CD4-positive, alpha-beta T cell treated with Interleukin-21 for 1 hour (primary cell): ENCODE measurements around the gene OGFRL1.
"Not testable (repeated sequence)": the region's sequence is repeated elsewhere in the genome, so short reads cannot be mapped to it uniquely, and the experiment has no call there.

Source experiments
- DNase-seq: peaks from one replicate; pipeline ENCODE4 v3.0.0-alpha.2; 2020

OGFRL1 gene

GRCh38 chr6:71288228-71289038 lies at the start of gene OGFRL1:
OGFRL1 (plus strand) TSS chr6:71288811; CDS start chr6:71288937, 126 bp downstream.
- DNase-seq: peak; percentile 74

DNA sequence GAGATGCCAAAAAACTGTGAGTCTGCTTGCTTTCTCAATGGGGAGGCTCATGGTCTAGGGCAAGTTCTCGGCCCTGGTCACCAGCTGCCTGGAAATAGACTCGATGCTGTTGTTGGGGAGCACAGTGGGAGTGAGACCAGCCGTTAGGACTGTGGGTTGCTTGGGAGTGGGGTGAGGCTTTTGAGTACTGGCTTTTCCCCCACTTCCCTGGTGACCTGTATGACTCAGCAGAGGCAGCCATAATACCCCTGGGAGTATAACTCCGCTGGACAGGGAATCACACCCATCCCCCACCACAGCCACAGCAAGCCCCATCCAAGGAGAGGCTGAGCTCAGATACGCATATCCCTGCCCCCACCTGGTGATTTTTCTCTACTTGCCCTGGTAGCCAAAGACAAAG lies 48.9 kb upstream of the OGFRL1 start:
- no peak for DNase-seq

DNA sequence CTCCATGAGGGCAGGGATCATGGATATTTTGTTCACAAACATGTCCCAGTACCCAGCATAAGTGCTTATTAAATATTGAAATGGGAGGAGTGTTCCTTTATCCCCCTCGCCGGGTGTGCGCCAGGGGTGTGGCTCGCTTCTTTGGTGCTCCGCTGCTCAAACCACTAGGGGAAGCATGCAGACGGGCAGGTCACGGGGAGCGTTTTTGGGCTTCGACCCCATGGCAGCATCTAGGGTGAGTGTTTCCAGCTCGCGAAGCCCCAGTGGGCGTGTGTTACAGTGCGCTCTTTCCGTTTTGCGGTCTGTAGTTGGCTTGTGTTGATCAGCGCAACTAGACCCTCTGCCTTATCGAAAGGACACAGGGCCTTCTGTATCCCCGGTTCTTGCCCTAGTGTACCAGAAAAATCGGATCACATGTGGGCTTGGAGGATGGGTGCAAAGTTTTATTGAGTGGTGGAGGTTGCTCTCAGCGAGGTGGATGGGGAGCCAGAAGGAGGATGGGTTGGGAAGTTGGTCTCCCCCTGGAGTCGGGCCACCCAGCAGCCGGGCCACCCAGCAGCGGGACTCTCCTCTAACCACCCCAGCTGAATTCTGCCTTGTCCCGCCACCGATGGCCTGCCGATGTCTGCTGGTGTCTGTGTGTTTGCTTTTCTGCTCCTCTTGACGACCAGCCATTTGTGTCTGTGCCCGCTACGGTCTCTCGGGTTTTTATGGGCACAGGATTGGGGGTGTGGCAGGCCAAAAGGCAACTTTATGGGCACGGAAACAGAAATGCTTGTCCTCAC lies 43.2 kb upstream of the OGFRL1 start:
- no peak for DNase-seq

DNA sequence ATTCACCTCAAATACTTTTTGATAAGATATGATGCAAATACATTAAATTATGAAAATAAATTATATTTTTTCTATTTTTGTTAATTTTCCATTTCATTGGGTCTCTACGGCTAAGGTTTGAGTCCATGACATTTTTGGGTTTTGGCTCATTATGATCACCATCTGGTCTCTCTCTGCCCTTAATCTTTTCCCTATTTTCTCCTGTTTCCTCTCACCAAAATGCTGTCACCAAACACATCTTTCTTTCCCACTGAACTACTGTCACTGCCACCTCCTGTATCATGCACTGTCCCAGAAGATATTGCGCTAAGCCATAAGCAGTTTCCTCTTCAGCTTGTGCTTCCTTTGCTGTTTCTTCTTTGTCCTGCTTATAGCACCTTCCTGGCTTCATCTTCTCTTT lies 42.0 kb upstream of the OGFRL1 start:
- no peak for DNase-seq

- peak; percentile 21 for DNase-seq
These were observed 40.3 kb upstream of the OGFRL1 start for GRCh38 chr6:71248306-71248765.

- DNase-seq: no peak
These were observed 39.6 kb upstream of the OGFRL1 start for GRCh38 chr6:71248878-71249544.

DNA sequence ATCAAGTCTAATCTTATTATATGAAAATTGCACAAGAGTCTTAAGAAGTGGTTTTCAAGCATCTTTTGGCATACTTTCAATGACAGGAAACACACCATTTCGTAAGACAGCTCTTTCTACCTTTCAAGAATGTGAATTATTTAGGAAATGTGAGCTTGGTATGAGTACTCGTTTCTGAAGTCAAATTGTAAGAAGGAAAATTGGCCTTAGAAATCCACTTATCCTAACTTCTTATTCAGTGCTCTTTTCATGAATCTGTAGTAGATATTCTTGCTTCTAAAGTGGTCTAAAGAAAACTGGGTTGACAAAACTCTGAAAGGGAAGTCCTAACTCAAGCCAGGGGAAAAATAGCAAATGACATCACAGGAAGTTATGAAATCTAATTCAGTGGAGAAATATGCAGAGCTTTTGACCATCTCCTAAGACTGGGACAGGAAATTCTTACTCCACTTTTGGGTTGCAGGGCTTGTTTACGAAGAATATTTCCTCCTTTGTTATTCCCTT lies 38.5 kb upstream of the OGFRL1 start:
- peak; percentile 3 for DNase-seq

DNA sequence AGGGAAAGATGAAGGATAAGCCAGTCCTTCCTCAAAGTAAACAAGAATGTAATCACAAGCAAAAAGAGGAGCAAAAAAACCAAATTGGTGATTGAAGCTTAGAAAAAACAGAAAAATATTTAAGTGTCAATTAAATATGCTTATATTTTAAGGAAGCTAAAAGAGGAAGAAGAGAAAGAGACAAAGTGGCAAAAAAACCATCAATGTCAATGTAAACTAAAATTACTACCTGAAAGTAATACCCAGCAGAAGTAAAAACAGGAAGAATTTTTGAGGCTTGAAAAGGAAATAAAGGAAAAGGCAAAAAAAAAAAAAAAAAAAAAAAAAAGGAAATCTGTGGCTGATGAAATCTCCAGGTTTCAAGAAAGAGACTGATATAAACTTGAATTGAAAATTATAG lies 36.2 kb upstream of the OGFRL1 start:
- DNase-seq: no peak

- DNase-seq: no peak
These were observed 35.7 kb upstream of the OGFRL1 start for GRCh38 chr6:71252960-71253359.

DNA sequence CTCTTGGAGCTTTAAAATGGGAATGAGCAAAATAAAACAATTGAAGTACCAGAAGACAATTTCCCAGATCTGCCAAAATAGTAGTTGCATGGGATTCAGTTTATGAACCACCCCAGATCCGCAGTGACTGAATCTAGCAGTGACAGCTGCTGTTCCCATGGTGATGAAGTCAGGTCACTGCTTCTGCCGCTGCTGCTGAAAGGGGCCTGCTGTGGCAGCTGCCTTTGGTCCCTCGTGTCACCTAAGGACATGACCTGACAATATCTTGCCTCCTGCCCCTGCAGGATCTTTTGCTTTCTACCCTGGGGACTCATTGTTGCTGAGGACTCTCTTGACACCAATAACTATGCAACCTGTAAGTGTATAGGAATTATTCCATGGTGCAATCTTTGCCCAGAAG lies 34.3 kb upstream of the OGFRL1 start:
- DNase-seq: no peak

DNA sequence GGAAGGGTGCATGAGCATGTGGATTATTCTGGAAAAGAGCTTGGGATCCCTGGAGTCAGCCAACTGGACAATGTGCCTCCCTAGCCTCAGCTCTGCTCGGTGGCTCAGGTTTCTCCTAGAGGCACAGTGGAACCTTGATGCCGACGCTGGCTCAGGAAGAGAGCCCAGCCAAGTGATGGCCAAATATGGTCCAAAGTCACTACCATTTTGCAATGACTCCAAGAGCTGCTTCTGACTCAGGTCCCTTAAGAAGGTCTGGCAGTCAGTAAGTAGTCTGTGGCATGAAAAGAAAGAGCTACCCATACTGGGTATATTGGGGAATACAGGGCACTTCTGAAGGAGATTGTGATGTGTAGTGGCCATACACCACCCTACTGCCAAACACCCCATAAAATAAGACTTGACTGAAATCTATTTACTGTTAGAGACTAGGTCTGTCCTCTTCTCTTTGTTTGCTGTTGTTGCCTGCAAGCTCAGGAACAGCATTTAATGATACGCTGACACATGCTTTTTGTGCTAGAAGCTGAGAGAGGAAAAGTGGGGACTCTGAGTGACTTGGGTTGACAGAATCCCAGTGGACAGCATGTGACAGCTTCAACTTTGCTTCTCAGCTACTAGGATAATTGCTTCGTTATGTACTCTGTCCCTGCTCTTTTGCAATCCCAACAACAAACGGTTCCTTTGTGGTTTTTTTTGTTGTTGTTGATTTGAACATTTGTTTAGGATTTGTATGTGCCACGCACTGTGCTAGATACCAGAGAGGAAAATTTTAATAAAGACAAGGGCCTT lies 30.3 kb upstream of the OGFRL1 start:
- no peak for DNase-seq

- DNase-seq: no peak
These were observed 28.6 kb upstream of the OGFRL1 start for GRCh38 chr6:71259888-71260604.

GRCh38 chr6:71262914-71263313 lies 25.7 kb upstream of the OGFRL1 start:
- DNase-seq: no peak

DNA sequence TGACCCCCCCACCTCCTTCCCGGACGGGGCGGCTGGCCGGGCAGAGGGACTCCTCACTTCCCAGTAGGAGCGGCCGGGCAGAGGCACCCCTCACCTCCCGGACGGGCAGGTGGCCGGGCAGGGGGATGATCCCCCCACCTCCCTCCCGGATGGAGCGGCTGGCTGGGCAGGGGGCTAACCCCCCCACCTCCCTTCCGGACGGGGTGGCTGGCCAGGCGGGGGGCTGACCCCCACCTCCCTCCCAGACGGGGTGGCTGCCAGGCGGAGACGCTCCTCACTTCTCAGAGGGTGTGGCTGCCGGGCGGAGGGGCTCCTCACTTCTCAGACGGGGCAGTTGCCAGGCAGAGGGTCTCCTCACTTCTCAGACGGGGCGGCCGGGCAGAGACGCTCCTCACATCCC lies 22.2 kb upstream of the OGFRL1 start:
- DNase-seq: not testable (repeated sequence)

- no peak for DNase-seq
These were observed 19.7 kb upstream of the OGFRL1 start for GRCh38 chr6:71268735-71269437.

DNA sequence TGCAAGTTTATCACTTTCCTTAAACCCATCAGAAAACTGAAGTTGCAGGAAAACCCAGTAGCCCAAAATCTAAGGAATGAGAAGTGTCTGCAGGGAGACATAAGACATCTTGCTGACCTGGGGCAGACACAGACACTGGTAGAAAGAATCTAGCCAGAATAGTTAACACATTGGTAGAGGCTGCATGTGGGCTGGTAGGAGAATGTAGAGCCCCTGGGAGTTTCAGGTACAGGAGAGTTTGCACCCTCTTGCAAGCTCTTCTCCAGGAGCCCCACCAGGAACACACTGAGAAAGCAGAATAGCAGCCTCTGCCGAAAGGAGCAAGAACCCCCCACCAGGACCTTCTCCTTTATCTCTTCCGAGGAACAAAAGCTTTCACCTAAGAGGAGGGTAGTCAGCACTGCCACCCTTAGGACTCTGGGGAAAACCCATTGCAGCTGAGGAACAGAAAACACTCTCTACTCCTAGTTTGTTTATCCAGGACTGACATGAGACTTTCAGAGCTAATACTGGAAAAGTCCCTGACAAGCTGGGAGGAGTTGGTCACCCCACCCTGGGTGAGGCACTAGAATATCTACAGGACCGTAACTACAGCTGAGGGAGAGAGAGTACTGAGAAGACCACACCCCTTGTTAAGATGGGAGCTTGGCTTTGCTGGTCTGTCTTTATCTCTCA lies 10.5 kb upstream of the OGFRL1 start:
- DNase-seq: no peak

- DNase-seq: no peak
These were observed 9.3 kb upstream of the OGFRL1 start for GRCh38 chr6:71279321-71279720.

- DNase-seq: no peak
These were observed 8.9 kb upstream of the OGFRL1 start for GRCh38 chr6:71279740-71280139.

DNA sequence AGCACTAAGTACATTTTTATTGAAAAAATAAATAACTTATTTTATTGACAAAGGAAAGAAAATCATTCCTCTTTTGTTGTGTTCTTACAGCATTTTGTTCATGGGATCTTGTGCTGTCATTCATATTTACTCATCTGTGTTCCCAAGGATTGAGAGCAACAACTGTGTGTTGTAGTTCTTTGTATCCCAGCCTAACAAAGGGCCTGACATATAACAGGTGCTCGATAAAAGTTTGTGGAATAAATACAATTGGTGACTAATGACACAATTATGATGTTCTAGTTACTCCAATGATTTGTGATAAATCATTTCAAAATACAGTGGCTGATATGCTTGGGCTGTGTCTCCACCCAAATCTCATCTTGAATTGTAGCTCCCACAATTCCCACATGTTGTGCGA lies 7.9 kb upstream of the OGFRL1 start:
- DNase-seq: no peak

GRCh38 chr6:71284785-71285184 lies 3.8 kb upstream of the OGFRL1 start:
- DNase-seq: no peak

- peak; percentile 8 for DNase-seq
These were observed 1.6 kb upstream of the OGFRL1 start for GRCh38 chr6:71287038-71287437.
